Thyroid gland (tissue), 4 donors: ENCODE measurements around the gene INO80B. TPM values are rescaled to one million over a fixed set of nuclear protein-coding genes. Genes with fewer than 3 reads are reported as not detected.
A peak's percentile ranks its signal among the peaks of the same experiment; 100 is the strongest.

ENCODE experiments used
- DNase-seq, 2 donors: peaks; one replicate each; pipeline ENCODE4 v3.0.0-alpha.2; 2019
- H3K27ac ChIP-seq, 3 donors: fragments of 200-600 bp; sonication (generic); 1 replicate in 2 of 3; 2 replicates in 1 of 3; pipeline ENCODE4 v1.5.1; 2016 to 2019; ENCODE audit warnings: mild to moderate bottlenecking in 1 of 3, moderate library complexity in 1 of 3
- H3K27me3 ChIP-seq: fragments of 200-600 bp; sonication (generic); one replicate; pipeline ENCODE4 v1.5.1; 2019
- H3K36me3 ChIP-seq, 2 donors: fragments of 200-600 bp; sonication (generic); one replicate each; pipeline ENCODE4 v1.5.1; 2016 to 2019
- H3K4me1 ChIP-seq, 2 donors: fragments of 200-600 bp; sonication (generic); one replicate each; pipeline ENCODE4 v1.5.1; 2017 to 2019
- H3K4me3 ChIP-seq, 3 donors: fragments of 200-600 bp; sonication (generic); replicated peaks in 1 of 3; 1 replicate in 2 of 3; 2 replicates in 1 of 3; pipeline ENCODE4 v1.5.1; 2016; ENCODE audit warnings: mild to moderate bottlenecking in 1 of 3
- H3K9me3 ChIP-seq: fragments of 200-600 bp; sonication (generic); one replicate; pipeline ENCODE4 v1.5.1; 2017
- POLR2A ChIP-seq, 2 donors: fragments of 450-650 bp; IDR thresholded peaks; one replicate each; pipeline ENCODE4 v1.6.1; 2017; ENCODE audit warnings: antibody characterized with exemption in 2 of 2, mild to moderate bottlenecking in 2 of 2, moderate library complexity in 1 of 2
- WGBS, 2 donors: methylation state at CpG; one replicate each; pipeline ENCODE4 v1.1.5; 2017; 5-methylcytosine and 5-hydroxymethylcytosine counted together
- intact Hi-C: fragments of 100-400 bp; cut with DNase I; formaldehyde crosslinking; loops from one replicate; pipeline ENCODE4 v1.15.1; 2023
- total RNA-seq, 4 donors: library from RNA; depleted of rRNA; stranded (reverse); fragments of >200 nt; gene quantifications; one replicate each; pipeline ENCODE4 v1.2.3, GENCODE V29; 2016
- TF ChIP-seq, protein P1 (sequence below), 6 experiments: fragments of 200-600 bp in 3 of 6; fragments of 450-650 bp in 3 of 6; sonication (generic) in 3 of 6; IDR thresholded peaks; one replicate each; pipeline ENCODE4 v1.5.1; 2016 to 2019; ENCODE audit warnings: antibody characterized with exemption in 6 of 6, mild to moderate bottlenecking in 2 of 6, inconsistent platforms in 1 of 6, moderate library complexity in 1 of 6

Gene INO80B
- total RNA-seq, 4 donors from 2014 or later: 19.9 to 74.4 (median 46.1) TPM

- intact Hi-C loops: no loop called here
- H3K36me3 ChIP-seq: no peaks in the 10 kb centered on the region
- no peak overlapping the region for H3K27ac ChIP-seq
- no peaks in the 10 kb centered on the region for H3K9me3 ChIP-seq
- DNase-seq: no peak
- H3K4me3 ChIP-seq: no peak overlapping the region
- WGBS, 2 donors: 90 to 92% methylated on average over 5 of the region's 5 CpGs
- TF ChIP-seq POLR2A (IDR thresholded peaks at IDR 0.05): no peak
- TF ChIP-seq, protein P1, sequence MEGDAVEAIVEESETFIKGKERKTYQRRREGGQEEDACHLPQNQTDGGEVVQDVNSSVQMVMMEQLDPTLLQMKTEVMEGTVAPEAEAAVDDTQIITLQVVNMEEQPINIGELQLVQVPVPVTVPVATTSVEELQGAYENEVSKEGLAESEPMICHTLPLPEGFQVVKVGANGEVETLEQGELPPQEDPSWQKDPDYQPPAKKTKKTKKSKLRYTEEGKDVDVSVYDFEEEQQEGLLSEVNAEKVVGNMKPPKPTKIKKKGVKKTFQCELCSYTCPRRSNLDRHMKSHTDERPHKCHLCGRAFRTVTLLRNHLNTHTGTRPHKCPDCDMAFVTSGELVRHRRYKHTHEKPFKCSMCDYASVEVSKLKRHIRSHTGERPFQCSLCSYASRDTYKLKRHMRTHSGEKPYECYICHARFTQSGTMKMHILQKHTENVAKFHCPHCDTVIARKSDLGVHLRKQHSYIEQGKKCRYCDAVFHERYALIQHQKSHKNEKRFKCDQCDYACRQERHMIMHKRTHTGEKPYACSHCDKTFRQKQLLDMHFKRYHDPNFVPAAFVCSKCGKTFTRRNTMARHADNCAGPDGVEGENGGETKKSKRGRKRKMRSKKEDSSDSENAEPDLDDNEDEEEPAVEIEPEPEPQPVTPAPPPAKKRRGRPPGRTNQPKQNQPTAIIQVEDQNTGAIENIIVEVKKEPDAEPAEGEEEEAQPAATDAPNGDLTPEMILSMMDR (IDR thresholded peaks at IDR 0.05): no peak
- H3K27me3 ChIP-seq: no peaks in the 10 kb centered on the region
- peaks cover 0 to 2% of the 10 kb centered on the region in 2 donors for H3K4me1 ChIP-seq
Observed at GRCh38 chr2:74447230-74447999, 7.5 kb upstream of the INO80B start.

- intact Hi-C loops: no loop called here
- Histone ChIP-seq H3K9me3 (no peaks in the 10 kb centered on the region), H3K36me3 (no peaks in the 10 kb centered on the region), H3K27me3 (no peaks in the 10 kb centered on the region), H3K27ac (no peak overlapping the region), H3K4me3 (no peak overlapping the region), H3K4me1 (no peaks in the 10 kb centered on the region)
- TF ChIP-seq POLR2A (IDR thresholded peaks at IDR 0.05): no peak
- TF ChIP-seq, protein P1 (IDR thresholded peaks at IDR 0.05): no peak
- 77 to 89% methylated on average over 2 of the region's 2 CpGs for WGBS, 2 donors
- DNase-seq: no peak
Observed at GRCh38 chr2:74448771-74449170, 6.1 kb upstream of the INO80B start.

DNA sequence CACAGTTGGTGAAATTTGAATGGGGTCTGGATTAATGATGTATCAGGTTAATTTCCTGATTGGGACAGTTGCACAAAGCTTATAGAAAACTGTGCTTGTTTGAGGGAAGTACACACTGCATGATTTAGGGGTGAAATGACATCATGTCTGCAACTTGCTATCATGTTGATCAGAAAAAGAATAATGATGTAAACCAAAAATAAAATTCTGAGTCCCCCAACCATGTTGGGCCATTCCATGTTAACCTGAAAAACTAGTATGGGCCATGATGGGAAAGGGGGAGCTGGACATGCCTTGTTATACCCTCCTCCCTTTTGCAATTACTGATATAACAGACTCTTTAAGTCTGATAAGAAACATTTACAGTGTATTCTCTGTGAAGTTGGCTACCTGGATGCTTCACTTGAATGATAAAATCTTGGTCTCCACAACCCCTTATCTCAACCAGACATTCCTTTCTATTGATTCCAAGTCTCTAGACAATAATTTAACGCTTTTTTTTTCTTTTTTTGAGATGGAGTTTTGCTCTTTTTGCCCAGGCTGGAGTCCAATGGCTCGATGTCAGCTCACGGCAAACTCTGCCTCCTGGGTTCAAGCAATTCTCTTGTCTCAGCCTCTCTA lies 4.2 kb upstream of the INO80B start:
- Histone ChIP-seq H3K9me3 (no peaks in the 10 kb centered on the region), H3K4me3 (no peak overlapping the region), H3K4me1 (peaks cover 5 to 7% of the 10 kb centered on the region in 2 donors), H3K27me3 (no peaks in the 10 kb centered on the region), H3K27ac (no peak overlapping the region), H3K36me3 (no peaks in the 10 kb centered on the region)
- intact Hi-C loops: no loop called here
- TF ChIP-seq POLR2A (IDR thresholded peaks at IDR 0.05): no peak
- TF ChIP-seq, protein P1 (IDR thresholded peaks at IDR 0.05): no peak
- WGBS, 2 donors: 81 to 87% methylated on average over 3 of the region's 3 CpGs
- no peak for DNase-seq

DNA sequence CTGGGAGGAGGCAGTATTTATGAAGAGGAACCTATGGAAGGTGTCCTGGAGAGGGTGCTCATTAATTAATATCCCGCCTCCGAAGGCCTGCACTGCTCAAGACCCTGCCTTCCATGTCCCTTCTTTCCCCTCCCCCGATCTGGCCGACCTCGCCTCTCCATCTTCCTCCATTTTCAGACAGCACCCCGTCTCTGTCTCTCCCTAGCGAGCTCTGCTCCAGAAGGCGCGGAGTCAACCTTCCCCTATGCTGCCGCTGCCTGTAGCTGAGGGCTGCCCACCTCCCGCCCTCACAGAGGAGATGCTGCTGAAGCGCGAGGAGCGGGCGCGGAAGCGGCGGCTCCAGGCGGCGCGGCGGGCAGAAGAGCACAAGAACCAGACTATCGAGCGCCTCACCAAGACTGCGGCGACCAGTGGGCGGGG lies 2.3 kb downstream of the INO80B start:
- Histone ChIP-seq H3K36me3 (peaks cover 0 to 4% of the 10 kb centered on the region in 2 donors), H3K27ac (peak overlapping the region; percentile 97 to 98 (median 98)), H3K4me1 (peaks cover 23 to 30% of the 10 kb centered on the region in 2 donors), H3K9me3 (no peaks in the 10 kb centered on the region), H3K4me3 (peak overlapping the region; percentile 11 to 63 (median 40)), H3K27me3 (no peaks in the 10 kb centered on the region)
- TF ChIP-seq, protein P1 (IDR thresholded peaks at IDR 0.05): no peak
- TF ChIP-seq POLR2A (IDR thresholded peaks at IDR 0.05): no peak
- DNase-seq: no peak
- intact Hi-C loops: no loop called here
- WGBS, 2 donors: 2 to 7% methylated on average over 10 of the region's 27 CpGs
